Sciatic nerve (tissue), 2 donors: Measurements from ENCODE around the gene VPS37B. TPM values are rescaled to one million over a fixed set of nuclear protein-coding genes. Genes with fewer than 3 reads are reported as not detected.
"Not testable (repeated sequence)": the region's sequence is repeated elsewhere in the genome, so short reads cannot be mapped to it uniquely, and the experiment has no call there.

Experiments used
- ATAC-seq: fragments of 200-7000 bp; cut with Tn5 transposase; one replicate; pipeline ENCODE4 v1.9.1; 2020; ENCODE audit warnings: mild to moderate bottlenecking, moderate library complexity
- DNase-seq: peaks from one replicate; pipeline ENCODE4 v3.0.0-alpha.2; 2020; ENCODE audit warnings: low spot score
- intact Hi-C: fragments of 100-400 bp; cut with DNase I; formaldehyde crosslinking; loops from one replicate; pipeline ENCODE4 v1.14.2; 2022
- total RNA-seq: library from RNA; stranded (reverse); fragmentation: NEBNext Ultra II Directional; extraction: Animal tissue kit (Norgen Biotek cat#: 25700); gene quantifications from one replicate; pipeline ENCODE4 v1.2.1, GENCODE V29; 2021
- donor health status: DM: no; HTN: no; CAD: no.
- donor health status: DM: no; HTN: no; CAD: no.

VPS37B gene
- total RNA-seq, 1 donor from 2014 or later = 24.8 TPM

DNA sequence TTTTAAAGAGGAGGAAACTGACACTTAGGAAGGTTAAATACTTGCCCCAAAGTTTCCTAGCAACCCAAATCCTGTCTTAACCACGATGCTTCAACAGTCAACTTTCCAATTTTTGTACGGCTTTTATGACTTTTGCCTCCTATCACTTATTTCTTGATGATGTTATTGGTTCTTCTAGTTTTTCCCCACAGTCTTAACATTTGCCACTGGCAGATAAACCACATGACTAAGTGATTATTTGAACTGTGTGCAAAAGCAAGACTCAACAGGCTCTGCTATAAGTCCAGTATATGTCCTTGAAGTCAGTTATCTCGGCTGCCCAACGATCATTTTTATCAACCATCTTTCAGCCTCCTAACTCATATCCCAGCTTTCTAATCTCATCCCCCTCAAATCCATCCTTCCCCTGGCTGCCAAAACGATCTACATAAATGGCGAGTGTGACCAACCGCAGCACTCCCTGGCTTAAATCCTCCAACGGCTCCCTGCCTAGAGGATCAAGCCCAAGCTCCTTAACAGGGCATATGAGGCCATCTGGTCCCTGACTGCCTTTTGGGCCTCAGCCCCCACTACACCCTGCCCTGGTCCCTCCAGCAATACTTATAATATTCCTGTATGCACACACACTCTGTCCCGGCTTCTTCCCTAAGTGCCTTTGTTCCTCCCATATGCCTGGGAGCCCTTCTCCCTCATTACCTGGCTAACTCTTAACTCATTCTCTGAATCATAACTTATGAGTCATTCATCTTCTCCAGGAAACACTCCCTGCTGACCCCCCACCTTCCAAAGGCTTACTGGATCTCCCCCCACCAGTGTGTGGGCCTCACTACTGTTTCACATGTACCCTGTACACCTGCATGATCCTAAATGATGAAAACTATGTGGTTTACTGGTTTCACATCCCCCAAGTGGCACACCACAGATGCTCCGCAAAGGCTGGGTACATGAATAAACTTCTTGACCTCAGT lies 8.8 kb downstream of the VPS37B start:
- no peak for DNase-seq
- ATAC-seq = no peak
- intact Hi-C loops = no loop called here

DNA sequence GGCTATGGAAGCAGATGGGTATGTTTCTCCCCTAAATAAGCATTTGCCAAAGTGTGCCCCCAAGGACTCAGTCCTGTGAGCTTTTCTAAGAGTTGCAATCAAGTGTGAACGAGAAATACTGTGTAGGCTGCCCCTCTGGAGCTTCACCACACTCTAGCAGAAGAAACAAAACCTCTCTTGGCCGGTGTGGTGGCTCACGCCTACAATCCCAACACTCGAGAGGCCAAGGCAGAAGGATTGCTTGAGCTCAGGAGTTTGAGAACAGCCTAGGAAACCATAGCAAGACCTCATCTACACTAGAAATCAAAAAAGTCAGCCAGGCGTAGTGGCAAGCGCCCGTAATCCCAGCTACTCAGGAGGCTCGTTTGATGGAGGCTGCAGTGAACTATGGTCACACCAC lies 9.8 kb downstream of the VPS37B start:
- DNase-seq (no peak), ATAC-seq (no peak)
- intact Hi-C loops = no loop called here

DNA sequence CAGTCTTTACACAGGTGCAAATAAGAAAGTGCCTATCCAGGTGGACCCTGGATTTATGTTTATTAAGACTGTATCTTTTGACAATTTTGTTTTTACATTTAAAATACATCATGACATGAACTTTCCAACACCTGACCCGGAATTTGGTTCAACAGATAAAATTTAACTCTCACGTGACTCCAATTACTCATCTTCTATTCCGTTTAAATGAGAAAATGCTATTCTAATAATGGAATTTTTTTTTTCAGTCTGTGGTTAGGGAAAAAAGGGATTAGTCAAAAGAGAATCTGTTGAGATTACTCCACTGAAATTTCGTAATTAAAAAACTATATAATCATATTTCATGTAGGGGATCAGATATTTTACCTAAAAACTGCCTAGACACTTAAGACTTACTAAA lies 11.1 kb downstream of the VPS37B start:
- intact Hi-C loops = loop anchor here (5.0 kb wide), 1 partner anchor 62 kb away; no protein-coding TSS in a partner anchor
- DNase-seq (no peak), ATAC-seq (no peak)

DNA sequence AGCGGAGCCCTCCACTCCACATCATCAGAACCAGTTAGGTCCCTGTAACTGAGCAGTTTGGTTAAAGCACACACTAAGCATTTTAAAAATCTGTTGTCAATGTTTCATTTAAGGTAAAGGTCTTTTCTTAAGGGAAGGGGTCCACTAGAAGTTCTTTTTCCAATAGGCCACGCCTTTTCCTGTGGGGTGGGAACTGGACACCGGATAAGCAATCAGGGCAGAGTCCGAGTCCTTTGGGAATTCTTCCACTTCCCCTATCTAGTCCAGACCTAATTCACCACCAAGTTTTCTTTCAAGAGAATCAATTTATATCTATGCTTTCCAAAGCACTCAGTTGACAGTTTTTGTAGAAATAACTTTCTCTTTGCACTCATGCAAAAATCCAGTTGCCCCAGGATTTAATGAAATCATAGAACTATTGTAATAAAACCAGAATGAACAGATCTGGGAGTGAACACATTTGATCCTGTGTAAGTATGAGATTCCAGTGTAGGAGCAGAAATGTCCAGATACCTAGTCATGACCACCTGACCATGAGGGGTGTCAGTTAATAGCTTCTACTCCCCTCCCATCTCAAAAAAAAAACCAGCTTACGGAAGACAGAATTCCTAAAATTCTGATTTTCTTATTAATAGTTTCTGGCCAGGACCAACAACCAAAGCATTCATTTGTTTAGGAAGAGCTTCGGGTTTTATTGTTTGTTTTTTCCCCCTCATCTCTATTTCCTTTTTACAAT lies 11.7 kb downstream of the VPS37B start:
- intact Hi-C loops = loop anchor here (5.0 kb wide), 1 partner anchor 63 kb away; no protein-coding TSS in a partner anchor
- ATAC-seq (no peak), DNase-seq (no peak)

DNA sequence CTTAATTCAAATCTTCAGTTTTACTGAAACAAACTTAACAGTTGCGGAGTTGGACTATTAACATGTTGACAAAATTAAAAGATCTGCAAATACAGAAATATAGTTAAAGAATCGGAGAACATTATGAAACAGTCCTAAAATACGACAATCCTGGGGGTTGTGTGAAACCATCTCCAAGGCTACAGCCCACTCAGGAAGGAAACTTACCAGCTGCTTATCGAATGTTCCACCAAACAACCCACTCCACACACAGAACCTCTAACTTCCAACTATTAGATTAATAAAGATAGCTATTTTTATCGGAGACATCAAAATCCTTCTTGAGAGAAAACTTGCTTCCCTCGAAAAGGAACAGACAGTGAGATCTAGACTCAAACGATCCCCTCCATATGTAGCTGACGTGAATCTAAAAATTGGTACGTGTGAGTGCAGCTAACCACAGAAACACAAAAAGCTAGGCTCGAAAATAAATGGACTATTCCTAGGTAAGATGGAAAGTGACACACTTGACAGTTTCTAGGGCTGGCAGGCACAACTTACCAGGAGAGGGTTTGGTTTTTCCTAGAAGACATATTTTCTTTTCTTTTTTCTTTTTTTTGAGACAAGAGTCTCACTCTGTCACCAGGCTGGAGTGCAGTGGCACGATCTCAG lies 12.9 kb downstream of the VPS37B start:
- intact Hi-C loops = loop anchor here (5.0 kb wide), 1 partner anchor 64 kb away; no protein-coding TSS in a partner anchor
- DNase-seq (no peak), ATAC-seq (no peak)

DNA sequence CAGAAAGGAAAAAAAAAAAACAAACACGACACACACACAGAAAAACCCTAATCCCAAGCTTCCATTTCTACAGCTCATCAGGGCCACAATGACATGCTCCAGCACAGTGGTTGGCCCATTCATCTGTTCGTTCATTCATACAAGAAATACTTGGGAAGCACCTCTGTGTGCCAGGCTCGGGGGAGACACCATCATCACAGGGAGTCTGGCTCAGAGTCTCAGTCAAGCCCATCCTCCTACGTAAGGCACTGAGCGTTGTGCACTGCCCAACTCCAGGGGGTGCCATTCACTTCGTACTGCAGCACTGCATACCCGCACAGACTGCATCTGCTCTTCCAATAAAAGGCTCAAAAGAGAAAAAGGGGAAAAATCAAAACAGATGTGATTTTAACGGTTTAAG lies 15.3 kb downstream of the VPS37B start:
- peak; percentile 80 for ATAC-seq
- intact Hi-C loops = loop anchor here (5.0 kb wide), 1 partner anchor 67 kb away; no protein-coding TSS in a partner anchor
- DNase-seq = no peak

DNA sequence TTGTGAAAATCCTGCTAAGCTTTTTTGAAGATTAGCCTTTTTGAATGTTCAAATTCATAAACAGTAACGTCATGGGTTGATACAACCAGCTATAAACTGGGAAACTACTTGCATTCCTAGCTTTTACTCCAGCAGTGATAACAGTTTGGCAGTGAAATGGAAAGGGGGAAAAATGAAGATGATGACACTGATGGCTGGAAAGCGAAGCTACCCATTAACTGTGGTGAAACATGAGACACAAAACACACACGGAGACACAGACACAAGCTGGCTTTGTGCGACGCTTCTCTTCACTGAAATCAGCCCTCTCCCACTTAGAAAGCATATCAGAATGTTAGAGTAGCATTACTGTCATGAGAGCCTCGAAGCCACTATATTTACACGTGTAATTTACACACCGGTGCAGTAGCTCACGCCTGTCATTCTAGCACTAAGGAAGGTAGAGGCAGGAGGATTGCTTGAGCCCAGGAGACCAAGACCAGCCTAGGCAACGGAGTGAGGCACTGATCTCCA lies 15.7 kb downstream of the VPS37B start:
- intact Hi-C loops = loop anchor here (5.0 kb wide), 1 partner anchor 67 kb away; no protein-coding TSS in a partner anchor
- DNase-seq (no peak), ATAC-seq (peak; percentile 19)

DNA sequence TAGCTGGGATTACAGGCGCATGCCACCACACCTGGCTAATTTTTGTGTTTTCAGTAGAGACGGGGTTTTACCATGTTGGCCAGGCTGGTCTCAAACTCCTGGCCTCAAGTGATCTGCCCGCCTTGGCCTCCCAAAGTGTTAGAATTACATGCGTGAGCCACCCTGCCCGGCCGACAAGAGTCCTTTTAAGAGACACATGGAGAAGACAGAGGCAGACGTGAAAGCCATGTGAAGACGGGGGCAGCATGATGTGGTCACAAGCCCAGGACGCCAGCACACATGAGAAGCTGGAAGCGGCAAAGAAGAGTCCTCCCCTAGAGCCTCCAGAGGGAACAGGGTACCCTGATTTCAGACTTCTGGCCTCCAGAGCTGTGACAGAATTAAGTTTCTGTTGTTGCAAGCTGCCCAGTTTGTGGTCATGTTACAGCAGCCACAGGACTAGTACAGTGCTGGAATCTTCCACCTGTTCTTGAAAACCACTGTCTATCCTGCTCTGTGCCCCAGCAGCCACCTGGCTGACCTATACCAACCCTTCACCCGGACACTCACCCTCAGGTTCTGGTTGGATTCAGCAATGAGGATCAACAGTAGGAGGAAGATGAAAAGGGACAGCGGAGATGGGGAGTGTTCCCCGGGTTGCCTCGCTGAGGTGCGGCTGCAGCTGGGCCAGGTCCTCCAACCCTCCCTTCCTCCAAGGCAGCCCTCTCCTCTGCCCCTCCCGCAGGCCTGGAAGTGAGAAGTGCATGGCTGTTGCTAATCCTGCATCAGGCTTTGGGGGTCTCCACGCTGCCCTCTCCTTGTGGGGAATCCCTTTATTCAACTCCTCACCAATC lies 16.9 kb downstream of the VPS37B start:
- DNase-seq (no peak), ATAC-seq (no peak)
- intact Hi-C loops = no loop called here

DNA sequence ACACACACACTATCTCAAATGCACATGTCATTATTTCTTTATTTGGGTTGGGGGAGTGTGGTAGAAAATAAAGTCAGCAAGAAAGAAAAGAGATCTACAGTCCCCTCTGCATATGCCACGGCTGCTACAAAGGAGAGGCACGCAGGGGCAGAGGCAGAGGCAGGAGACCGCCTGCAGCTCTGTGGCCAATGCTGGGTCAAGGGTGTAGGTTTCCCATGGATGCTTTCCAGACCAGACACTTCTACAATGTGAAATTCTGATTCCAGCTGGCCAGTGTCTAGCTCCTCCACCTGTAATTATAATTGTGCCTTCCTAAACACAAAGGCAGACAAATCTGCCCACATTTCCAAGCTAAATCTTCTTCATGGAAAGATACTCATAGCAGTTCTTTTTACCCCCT lies 19.2 kb downstream of the VPS37B start:
- no peak for ATAC-seq

DNA sequence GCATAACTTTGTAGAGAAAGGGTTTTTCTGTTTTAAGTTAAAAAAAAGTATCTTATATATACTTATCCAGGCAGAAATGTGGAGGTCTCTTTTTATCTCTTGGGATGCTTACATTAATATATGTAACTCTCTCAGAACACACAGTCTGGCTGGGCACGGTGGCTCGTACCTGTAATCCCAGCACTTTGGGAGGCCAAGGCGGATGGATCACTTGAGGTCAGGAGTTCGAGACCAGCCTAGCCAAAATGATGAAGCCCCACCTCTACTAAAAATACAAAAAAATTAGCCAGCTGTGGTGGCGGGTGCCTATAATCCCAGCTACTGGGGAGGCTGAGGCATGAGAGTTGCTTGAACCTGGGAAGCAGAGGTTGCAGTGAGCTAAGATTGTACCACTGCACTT lies 19.6 kb downstream of the VPS37B start:
- intact Hi-C loops, ATAC-seq, DNase-seq: not testable (repeated sequence)

More for the DNA sequence above, 19.2 kb downstream of the VPS37B start:
- intact Hi-C loops = no loop called here
- no peak for DNase-seq

DNA sequence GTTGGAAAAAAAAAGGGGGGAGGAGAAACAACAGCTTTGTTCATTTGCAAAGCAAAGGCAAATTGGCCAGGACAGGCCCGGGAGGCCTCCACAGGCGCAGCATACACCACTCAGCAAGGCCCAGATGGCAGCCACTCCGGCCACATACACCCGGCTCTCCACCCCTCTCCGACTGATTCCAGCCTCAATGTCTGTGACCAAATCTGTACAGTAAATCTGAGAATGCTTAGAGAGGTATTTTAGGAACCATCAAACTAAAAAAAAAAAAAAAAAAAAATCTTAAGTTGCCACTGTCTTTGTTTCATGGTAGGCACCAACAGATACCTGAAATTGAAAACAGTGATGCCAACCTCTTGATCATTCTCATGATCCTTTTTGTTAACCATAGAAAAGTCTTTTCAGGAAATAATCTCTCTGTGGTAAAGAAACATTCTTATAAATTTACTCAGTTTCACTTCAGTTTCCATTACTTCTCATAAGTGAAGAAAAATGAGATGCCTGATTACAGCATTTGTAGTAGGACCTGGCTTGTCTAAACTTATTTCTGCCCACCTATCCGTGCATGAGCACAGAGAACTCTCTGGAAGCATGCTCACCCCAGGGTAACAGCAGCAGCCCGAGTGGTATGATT lies 20.2 kb downstream of the VPS37B start:
- intact Hi-C loops = no loop called here
- DNase-seq (no peak), ATAC-seq (no peak)

DNA sequence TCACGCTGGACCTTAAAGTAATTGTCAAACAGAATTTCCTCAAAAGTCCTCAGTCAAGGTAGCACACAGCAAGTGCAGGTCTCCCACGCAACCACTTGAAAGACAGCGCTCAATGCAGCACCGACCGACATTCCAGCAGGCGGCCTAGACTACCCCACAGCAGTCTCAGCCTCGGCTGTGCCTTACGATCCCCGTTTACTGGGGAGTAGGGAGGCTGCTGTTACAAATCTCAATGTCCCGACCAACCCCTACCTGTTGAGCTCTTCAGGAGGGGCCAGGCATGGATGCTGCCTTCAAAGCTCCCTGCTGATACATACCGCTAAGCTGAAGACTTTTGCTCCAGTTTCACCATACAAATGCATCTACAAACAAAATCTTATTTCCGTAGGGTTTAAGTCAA lies 21.8 kb downstream of the VPS37B start:
- DNase-seq (peak; percentile 46), ATAC-seq (no peak)
- intact Hi-C loops = no loop called here

DNA sequence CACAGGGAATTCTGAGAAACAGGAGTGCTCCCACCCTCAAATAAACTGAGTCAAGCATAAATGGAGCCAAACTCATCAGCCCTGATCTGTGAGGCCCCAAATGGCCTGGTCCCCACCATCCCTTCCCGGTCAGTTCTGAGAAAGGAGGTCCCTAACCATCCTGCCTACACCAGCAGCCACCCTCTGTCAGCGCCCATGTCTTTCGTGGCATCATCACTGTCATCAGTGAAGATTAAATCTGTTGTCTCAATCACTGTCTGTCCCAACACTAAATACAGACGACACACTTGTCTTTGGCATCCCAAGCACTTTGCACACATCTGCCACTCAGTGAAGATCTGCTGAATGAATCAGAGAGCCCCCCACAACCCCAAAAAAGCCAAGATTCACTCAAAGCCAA lies 22.4 kb downstream of the VPS37B start:
- ATAC-seq = no peak
- DNase-seq = peak; percentile 19
- intact Hi-C loops = no loop called here

DNA sequence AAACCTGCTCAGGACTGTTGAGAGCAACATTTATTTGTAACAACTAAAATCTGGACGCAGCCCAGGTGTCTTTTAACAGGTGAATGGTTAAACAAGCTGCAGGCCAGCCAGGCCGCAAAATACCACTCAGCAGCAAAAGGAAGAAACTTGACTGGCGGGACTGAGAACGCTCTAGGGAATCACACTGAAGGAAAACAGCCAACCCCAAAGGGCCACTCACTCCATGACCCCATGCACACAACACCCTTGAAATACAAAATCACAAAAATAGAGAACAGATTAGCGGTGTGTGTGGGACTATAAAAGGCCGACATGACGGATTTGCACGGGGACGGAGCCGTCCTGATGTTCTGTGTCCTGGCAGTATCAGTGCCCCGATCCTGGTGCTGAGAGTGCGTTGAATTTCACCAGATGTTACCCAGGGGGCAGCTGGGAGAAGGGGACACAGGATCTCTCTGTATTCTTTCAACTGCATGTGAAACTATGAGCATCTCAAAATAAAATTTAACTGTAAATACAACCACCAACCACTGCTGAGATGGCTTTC lies 23.0 kb downstream of the VPS37B start:
- DNase-seq = peak; percentile 28
- intact Hi-C loops = no loop called here
- no peak for ATAC-seq

DNA sequence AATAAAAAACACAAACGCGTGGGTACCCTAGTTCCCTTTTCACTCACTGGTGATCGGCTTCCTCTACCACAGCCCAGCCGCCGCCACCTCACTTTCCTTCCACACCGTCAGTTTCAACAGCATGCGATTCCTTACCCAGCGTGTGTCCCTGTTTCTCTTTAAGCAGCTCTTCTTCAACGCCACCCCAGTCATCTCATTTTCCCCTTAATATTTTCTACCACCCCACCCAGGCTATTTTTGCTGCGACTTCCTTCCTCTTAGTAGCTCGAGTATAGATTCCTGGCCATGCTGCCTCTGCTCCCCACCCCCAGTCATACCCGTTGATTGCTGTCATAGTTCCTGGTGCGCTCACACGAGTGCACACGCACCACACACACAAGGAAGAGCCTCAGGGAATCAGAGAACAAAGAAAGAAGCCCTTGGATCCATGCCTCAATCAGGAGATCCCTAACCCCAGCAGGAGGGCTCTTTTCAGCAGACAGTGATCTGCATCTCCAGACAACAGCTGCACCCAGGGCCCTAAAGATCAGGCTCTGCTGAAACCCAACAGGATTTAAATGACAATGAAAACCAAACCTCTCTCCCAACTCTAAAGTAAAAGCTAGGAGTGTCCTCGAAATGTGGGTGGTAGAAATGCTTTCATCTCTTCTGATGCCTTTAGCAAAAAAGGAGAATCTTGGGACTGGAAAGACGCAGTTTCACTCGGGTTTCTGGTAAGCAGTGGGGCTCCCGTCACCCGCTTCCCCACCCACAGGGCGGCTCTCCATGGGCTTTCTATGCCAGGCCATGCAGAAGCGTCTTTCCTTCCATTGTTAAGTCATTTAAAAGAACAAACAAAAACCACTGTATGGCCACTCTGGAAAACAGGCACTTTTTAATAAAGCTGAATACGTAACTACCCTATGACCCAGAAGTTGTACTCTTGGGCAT lies 23.8 kb downstream of the VPS37B start:
- DNase-seq (peak; percentile 68), ATAC-seq (peak; percentile 87)
- intact Hi-C loops = no loop called here

DNA sequence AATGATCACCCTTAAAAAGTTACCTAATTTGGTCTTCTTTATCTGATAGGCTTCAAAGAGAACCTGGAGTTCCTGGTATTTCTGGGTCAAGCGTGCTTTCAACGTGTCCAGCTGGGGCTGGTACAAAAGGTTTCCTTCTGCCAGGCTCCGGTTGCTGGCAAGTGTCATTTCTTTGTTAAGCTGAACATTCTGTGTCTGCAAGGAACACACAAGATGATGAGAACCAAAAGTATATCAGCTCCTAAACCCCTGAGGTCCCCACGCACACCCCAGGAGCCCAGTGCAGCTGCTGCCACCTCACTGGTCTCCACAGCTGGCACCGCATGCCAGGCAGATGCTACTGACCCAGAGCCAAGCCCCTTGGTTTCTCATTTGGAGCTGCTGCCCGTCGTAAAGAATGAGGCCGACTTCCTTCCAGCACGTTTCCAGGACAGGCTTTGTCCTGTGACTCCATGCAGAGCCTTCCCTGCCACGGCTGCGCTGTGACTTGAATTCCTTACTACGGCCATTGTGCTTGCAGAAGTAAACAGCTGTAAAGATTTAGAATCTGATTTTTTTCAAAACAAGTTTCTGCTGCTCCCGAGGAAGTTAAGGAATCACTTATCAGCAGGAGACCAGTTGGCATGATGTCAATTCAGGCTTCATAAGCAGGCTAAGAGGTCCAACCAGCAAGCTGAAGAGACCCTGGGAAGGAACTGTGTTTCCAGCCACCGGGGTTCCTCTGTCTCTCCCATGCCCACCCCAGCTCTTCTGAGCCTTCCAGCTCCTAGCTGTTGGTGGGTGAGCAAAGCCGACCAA lies 24.9 kb downstream of the VPS37B start:
- peak; percentile 20 for ATAC-seq
- intact Hi-C loops = no loop called here
- DNase-seq = peak; percentile 70
